Stimulated activated CD4-positive, alpha-beta T cell treated with anti-CD3 and anti-CD28 coated beads, TNF-alpha, amount 100 ng/mL, for 4 hours (primary cell): ENCODE results near the gene XPR1.
"Not testable (repeated sequence)": the region's sequence is repeated elsewhere in the genome, so short reads cannot be mapped to it uniquely, and the experiment has no call there.

Experiments
- DNase-seq, 3 experiments: peaks; one replicate each; pipeline ENCODE4 v3.0.0-alpha.2; 2020; ENCODE audit warnings: low read depth in 3 of 3

Gene XPR1

GRCh38 chr1:180841415-180841814 is 209.6 kb downstream of the XPR1 start:
- DNase-seq, result no peak

DNA sequence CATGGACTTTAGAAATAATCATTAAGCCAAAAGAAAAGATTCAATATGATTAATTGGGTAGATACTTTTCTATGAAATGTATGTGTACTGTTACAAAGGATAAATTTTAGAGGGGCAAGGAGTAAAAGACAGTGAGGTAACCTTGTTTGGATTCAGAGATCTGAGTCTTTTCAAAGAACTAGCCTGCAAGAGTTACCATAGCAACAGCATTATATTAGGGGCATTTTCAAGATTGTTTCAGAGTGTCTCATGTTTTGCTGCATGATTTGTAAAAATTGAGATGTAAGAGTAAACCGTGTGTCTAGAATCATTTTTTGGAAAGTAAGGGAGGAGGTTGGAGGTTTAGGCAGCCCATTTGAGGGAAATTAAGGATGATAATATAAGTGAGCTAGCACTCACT is 210.2 kb downstream of the XPR1 start:
- no peak for DNase-seq

DNA sequence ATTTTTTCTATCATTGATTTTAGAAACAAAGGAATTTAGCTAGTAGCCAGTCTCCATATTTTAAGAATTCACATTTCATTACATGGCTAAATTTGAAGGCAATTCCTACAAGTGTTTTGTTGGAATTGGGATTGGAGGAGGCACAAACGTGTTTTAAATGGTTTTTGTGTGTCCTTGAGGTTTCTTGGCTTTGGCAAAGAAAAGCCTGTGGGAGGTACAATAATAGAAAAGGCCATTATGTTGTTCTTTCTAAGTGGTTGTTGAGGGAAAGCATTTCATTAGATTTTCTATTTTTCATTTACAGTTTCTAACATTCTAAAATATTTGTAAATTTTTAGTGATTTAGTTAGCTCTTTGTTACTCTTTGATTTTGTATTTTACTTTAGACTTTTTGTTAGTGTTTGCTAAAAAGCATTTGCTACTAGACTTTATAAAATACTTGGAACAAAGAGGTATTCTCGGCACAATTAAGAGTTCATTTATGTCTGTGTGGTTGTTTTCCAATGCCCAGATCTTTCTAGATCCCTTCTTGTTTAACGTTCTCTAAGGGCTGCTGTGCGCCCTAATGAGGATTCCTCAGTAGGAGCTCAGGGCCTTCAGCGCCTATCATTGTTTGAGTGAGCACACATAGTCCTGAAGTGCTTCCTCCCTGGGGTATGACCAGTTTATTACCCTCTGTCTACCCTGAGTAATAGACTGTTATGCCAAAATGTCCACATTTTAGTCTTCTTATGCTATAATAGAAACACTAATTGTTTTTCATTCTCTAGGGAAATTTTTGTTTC is 210.9 kb downstream of the XPR1 start:
- DNase-seq, result no peak

DNA sequence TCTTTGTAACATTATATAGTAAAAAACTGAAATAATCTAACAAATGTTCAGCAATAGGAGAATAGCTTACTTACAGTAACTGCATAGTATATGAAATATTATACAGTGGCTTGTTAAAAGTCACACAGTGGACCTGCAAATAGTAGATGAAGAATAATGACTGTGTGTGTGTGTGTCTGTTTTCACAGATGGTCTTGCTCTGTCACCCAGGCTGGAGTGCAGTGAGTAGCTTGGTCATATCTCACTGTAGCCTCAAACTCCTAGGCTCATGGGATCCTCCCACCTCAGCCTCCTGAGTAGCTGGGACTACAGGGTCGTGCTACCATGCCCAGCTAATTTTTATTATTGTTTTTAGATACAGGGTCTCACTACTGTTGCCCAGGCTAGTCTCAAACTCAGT is 213.5 kb downstream of the XPR1 start:
- DNase-seq, result no peak

- no peak for DNase-seq
Measured at GRCh38 chr1:180848191-180848590, 216.4 kb downstream of the XPR1 start.

- DNase-seq, result no peak
Measured at GRCh38 chr1:180849031-180849775, 217.4 kb downstream of the XPR1 start.

GRCh38 chr1:180851995-180852887 is 220.4 kb downstream of the XPR1 start:
- DNase-seq, result no peak

DNA sequence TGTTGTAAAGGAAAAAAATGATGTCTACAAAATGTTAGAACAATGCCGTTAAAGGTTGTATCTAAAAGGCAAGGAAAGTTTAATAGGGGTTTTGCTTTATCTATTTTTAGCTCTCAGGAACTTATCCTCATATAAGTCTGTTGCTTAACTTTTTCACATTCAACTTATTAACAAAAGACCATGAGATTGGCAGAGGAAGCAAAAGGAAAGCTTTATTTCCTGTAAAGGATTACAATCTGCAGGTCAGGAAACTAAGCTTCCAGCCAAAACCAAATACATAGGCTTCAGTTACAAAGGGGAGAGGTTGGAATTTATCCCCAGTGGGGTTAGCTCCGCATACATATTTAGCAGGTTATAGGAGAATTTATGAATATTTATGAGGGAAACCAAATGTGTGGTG is 222.2 kb downstream of the XPR1 start:
- DNase-seq, result no peak

GRCh38 chr1:180854456-180854855 is 222.6 kb downstream of the XPR1 start:
- no peak for DNase-seq

- DNase-seq, result not testable (repeated sequence)
Measured at GRCh38 chr1:180857947-180858725, 226.3 kb downstream of the XPR1 start.

DNA sequence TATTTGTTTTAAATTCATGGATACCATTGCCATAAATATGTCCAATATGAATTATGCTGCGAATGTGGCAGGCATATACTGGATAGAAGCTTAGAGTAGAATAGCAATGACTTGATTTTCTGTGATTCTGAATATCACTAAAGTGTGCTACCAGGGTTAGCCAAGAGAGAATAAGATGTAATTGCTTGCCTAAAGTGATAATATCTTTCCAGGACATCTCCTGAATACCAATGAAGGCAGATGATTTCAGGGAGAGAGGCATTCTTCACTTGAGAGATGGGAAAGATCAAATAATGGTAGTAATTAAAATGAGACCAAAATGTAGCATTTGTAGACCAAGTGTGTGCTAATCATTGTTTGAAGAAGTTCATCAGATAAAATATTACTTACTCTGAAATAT is 227.5 kb downstream of the XPR1 start:
- DNase-seq, result no peak

DNA sequence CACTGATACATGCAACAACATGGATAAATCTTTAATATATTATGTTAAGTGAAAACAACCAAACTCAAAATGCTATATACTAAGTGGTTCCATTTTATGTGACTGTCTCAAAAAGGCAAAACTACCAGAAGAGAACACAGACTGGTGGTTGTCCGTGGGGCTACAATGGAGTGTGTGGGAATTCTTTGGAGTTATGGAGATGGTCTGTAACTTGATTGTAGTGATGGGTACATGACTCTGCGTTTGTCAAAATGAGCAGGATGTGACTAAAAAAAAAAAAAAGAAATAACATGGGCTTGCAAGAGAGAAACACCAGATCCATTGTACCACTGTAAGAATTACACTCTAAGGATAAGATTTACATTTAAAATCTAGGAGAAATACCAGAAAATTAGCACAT is 228.7 kb downstream of the XPR1 start:
- no peak for DNase-seq

DNA sequence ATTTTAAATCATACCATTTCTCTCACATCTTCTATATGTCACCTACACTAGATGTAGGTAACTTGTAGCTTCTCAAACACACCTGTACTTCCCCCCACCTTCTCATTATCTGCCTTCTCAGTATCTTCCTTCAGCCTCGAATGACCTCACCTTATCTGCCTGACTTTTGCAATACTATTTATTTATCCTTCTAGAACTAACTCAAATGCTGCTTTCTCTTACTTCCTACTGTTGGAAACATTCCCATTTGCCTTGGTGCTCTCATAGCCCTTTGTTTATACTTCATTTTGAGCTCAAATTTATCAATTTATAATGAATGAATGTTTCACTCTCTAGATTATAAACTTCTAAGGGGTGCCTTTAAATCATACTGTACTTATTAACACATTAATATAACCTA is 230.5 kb downstream of the XPR1 start:
- DNase-seq, result no peak

DNA sequence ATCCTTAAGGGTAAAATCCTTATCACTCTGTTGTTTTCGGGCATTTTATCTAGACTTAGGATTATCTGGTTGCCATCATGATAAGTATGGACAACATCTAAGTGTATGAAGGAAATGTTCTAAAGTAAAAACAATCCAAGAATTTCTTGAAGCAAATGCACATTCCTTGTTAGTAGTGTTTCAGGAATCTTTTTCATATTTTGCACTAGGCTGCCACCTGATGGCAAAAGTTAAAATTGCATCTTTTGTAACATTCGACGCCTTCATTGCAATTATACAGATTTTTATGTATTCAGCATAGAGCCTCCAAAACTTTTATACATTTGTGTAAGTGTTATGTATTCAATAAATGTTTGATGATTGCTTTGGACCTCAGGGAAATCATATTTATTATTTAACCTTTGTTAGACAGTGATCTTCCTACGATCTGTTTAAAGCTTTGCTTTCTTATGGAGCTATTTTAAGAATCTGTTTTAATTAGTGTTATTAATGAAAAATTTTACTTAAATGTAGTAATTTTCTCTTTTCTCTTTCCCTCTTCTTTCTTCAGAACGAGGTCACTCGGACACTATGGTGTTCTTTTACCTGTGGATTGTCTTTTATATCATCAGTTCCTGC is 231.4 kb downstream of the XPR1 start:
- DNase-seq, result no peak

GRCh38 chr1:180881806-180882509 is 250.1 kb downstream of the XPR1 start:
- DNase-seq, result no peak

GRCh38 chr1:180884588-180885300 is 252.9 kb downstream of the XPR1 start:
- DNase-seq, result no peak

- no peak for DNase-seq
Measured at GRCh38 chr1:180886338-180886737, 254.5 kb downstream of the XPR1 start.

DNA sequence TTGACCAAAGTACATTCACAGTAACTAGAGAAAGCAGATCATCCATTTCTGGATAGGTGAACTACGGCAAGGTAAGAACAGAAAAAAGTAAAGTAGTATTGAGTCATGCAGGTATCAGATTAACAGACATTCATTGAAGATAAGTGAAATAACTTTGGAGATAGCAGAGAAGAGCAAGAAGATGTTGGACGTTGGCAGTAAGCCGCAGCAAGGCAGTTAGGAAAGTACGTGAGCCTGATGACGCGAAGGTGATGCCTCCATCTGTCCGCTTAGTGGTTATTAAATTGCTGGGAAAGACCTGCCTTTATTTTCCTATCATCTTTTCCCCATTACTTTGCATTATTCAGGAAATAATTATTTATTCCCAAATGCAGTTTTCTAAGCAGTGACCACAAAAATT is 256.0 kb downstream of the XPR1 start:
- no peak for DNase-seq

GRCh38 chr1:180888870-180889269 is 257.0 kb downstream of the XPR1 start:
- no peak for DNase-seq

- no peak for DNase-seq
Measured at GRCh38 chr1:180889325-180889724, 257.5 kb downstream of the XPR1 start.
